GM12864 (cell line): Measurements from ENCODE around the gene DCTN5.

Experiments used
- DNase-seq: peaks from one replicate; pipeline ENCODE4 v3.0.0-alpha.2; 2011; ENCODE audit warnings: low read depth
- H3K4me3 ChIP-seq: 2 replicates; pipeline ENCODE4 v1.5.1; 2011; ENCODE audit warnings: mild to moderate bottlenecking, low read depth, low read length, control low read depth
- CTCF ChIP-seq: IDR thresholded peaks from 2 replicates; pipeline ENCODE4 v1.5.1; 2011; ENCODE audit warnings: low read depth, mild to moderate bottlenecking, moderate library complexity, low read length, control low read depth, inconsistent platforms; ENCODE audit errors: missing control alignments

The DCTN5 gene

GRCh38 chr16:23687034-23687808 lies 46.0 kb downstream of the DCTN5 start:
- H3K4me3 ChIP-seq = no peak overlapping the region
- TF ChIP-seq CTCF = no peak
- DNase-seq = no peak

- no peak overlapping the region for H3K4me3 ChIP-seq
- TF ChIP-seq CTCF = no peak
- DNase-seq = no peak
Observed at GRCh38 chr16:23689442-23690187, 48.3 kb downstream of the DCTN5 start.

- no peak for DNase-seq
- TF ChIP-seq CTCF = no peak
Observed at GRCh38 chr16:23690771-23691482, 49.7 kb downstream of the DCTN5 start.

GRCh38 chr16:23691483-23692189 lies 50.4 kb downstream of the DCTN5 start:
- TF ChIP-seq CTCF = no peak
- DNase-seq = peak; percentile 16
- H3K4me3 ChIP-seq = no peak overlapping the region

More at GRCh38 chr16:23690771-23691482, 49.7 kb downstream of the DCTN5 start:
- H3K4me3 ChIP-seq = no peak overlapping the region

- no peak for TF ChIP-seq CTCF
- no peak for DNase-seq
- no peak overlapping the region for H3K4me3 ChIP-seq
Observed at GRCh38 chr16:23692190-23692837, 51.0 kb downstream of the DCTN5 start.

GRCh38 chr16:23694265-23694643 lies 53.0 kb downstream of the DCTN5 start:
- TF ChIP-seq CTCF = no peak
- DNase-seq = no peak
- H3K4me3 ChIP-seq = no peak overlapping the region
